Measurements from ENCODE around the gene ERG28. TPM values are rescaled to one million over a fixed set of nuclear protein-coding genes. Genes with fewer than 3 reads are reported as not detected.

The ERG28 gene
- total and polyA plus RNA-seq, 3 experiments from 2014 or later: 18.5 to 31.4 (median 18.8) TPM

- peak overlapping the region in 1 of 8 donors; percentile 51 for H3K27ac Mint-ChIP-seq
- Histone ChIP-seq H3K9me3 (ENCODE audit: low read length) (no peaks in the 10 kb centered on the region), H3K27me3 (ENCODE audit: insufficient read depth, low read length, poor library complexity, severe bottlenecking) (no peaks in the 10 kb centered on the region), H3K36me3 (ENCODE audit: insufficient read depth, low read length) (no peaks in the 10 kb centered on the region), H3K27ac (ENCODE audit: low read depth, low read length) (no peak overlapping the region), H3K4me1 (ENCODE audit: insufficient read depth, low read length) (no peaks in the 10 kb centered on the region), H3K4me3 (ENCODE audit: low read length) (no peak overlapping the region)
- H3K4me3 Mint-ChIP-seq: no peak overlapping the region
- CTCF ChIA-PET: no interaction called here
- POLR2A ChIA-PET: no interaction called here
- no peak for DNase-seq
- no peaks in the 10 kb centered on the region for H3K27me3 Mint-ChIP-seq
- peaks cover 0 to 9% (median 4%) of the 10 kb centered on the region in 3 donors for H3K36me3 Mint-ChIP-seq
- H3K4me1 Mint-ChIP-seq: no peaks in the 10 kb centered on the region
- no peaks in the 10 kb centered on the region for H3K9me3 Mint-ChIP-seq
Measured at GRCh38 chr14:75615200-75615599, 45.5 kb downstream of the ERG28 start.

- no peaks in the 10 kb centered on the region for H3K9me3 ChIP-seq (ENCODE audit: low read length)
- no peaks in the 10 kb centered on the region for H3K4me1 Mint-ChIP-seq
- no peak overlapping the region for H3K27ac ChIP-seq (ENCODE audit: low read depth, low read length)
- peaks cover 0 to 13% (median 8%) of the 10 kb centered on the region in 3 donors for H3K36me3 Mint-ChIP-seq
- H3K36me3 ChIP-seq (ENCODE audit: insufficient read depth, low read length): no peaks in the 10 kb centered on the region
- ChIA-PET CTCF (interaction anchor here (1.6 kb wide), 1 partner anchor 11 kb away, joined by 4 read pairs; no protein-coding TSS in a partner anchor), POLR2A (no interaction called here)
- no peaks in the 10 kb centered on the region for H3K27me3 Mint-ChIP-seq
- H3K27ac Mint-ChIP-seq: no peak overlapping the region
- DNase-seq: no peak
- no peaks in the 10 kb centered on the region for H3K27me3 ChIP-seq (ENCODE audit: insufficient read depth, low read length, poor library complexity, severe bottlenecking)
- H3K4me3 ChIP-seq (ENCODE audit: low read length): no peak overlapping the region
- no peaks in the 10 kb centered on the region for H3K9me3 Mint-ChIP-seq
- H3K4me1 ChIP-seq (ENCODE audit: insufficient read depth, low read length): no peaks in the 10 kb centered on the region
- H3K4me3 Mint-ChIP-seq: no peak overlapping the region
Measured at GRCh38 chr14:75614179-75614578, 46.5 kb downstream of the ERG28 start.

GRCh38 chr14:75612157-75612556, 48.5 kb downstream of the ERG28 start:
- Histone ChIP-seq H3K4me1 (ENCODE audit: insufficient read depth, low read length) (no peaks in the 10 kb centered on the region), H3K4me3 (ENCODE audit: low read length) (no peak overlapping the region), H3K36me3 (ENCODE audit: insufficient read depth, low read length) (no peaks in the 10 kb centered on the region), H3K27ac (ENCODE audit: low read depth, low read length) (no peak overlapping the region), H3K9me3 (ENCODE audit: low read length) (no peaks in the 10 kb centered on the region), H3K27me3 (ENCODE audit: insufficient read depth, low read length, poor library complexity, severe bottlenecking) (no peaks in the 10 kb centered on the region)
- Mint-ChIP-seq H3K4me1 (no peaks in the 10 kb centered on the region), H3K27ac (no peak overlapping the region), H3K4me3 (no peak overlapping the region), H3K9me3 (peaks cover 0 to 13% (median 5%) of the 10 kb centered on the region in 5 donors), H3K36me3 (peaks cover 0 to 32% (median 8%) of the 10 kb centered on the region in 3 donors), H3K27me3 (no peaks in the 10 kb centered on the region)
- POLR2A ChIA-PET: no interaction called here
- DNase-seq: no peak
- CTCF ChIA-PET: no interaction called here

GRCh38 chr14:75610834-75611233, 49.8 kb downstream of the ERG28 start:
- Histone ChIP-seq H3K4me1 (ENCODE audit: insufficient read depth, low read length) (no peaks in the 10 kb centered on the region), H3K36me3 (ENCODE audit: insufficient read depth, low read length) (no peaks in the 10 kb centered on the region), H3K27ac (ENCODE audit: low read depth, low read length) (no peak overlapping the region), H3K27me3 (ENCODE audit: insufficient read depth, low read length, poor library complexity, severe bottlenecking) (no peaks in the 10 kb centered on the region), H3K4me3 (ENCODE audit: low read length) (no peak overlapping the region), H3K9me3 (ENCODE audit: low read length) (no peaks in the 10 kb centered on the region)
- no peaks in the 10 kb centered on the region for H3K4me1 Mint-ChIP-seq
- DNase-seq: no peak
- no peak overlapping the region for H3K27ac Mint-ChIP-seq
- peaks cover 0 to 32% (median 6%) of the 10 kb centered on the region in 3 donors for H3K36me3 Mint-ChIP-seq
- no peaks in the 10 kb centered on the region for H3K27me3 Mint-ChIP-seq
- no peak overlapping the region for H3K4me3 Mint-ChIP-seq
- CTCF ChIA-PET: interaction anchor here (1.6 kb wide), 1 partner anchor 122 kb away, joined by 3 read pairs; no protein-coding TSS in a partner anchor
- POLR2A ChIA-PET: no interaction called here
- peaks cover 0 to 13% (median 5%) of the 10 kb centered on the region in 5 donors for H3K9me3 Mint-ChIP-seq

- no peak overlapping the region for H3K4me3 Mint-ChIP-seq
- H3K4me1 ChIP-seq (ENCODE audit: insufficient read depth, low read length): no peaks in the 10 kb centered on the region
- no peaks in the 10 kb centered on the region for H3K27me3 Mint-ChIP-seq
- H3K27me3 ChIP-seq (ENCODE audit: insufficient read depth, low read length, poor library complexity, severe bottlenecking): no peaks in the 10 kb centered on the region
- no peak for DNase-seq
- no peaks in the 10 kb centered on the region for H3K36me3 ChIP-seq (ENCODE audit: insufficient read depth, low read length)
- peaks cover 0 to 32% (median 6%) of the 10 kb centered on the region in 3 donors for H3K36me3 Mint-ChIP-seq
- peaks cover 0 to 13% (median 5%) of the 10 kb centered on the region in 5 donors for H3K9me3 Mint-ChIP-seq
- H3K4me3 ChIP-seq (ENCODE audit: low read length): no peak overlapping the region
- no peaks in the 10 kb centered on the region for H3K9me3 ChIP-seq (ENCODE audit: low read length)
- no peak overlapping the region for H3K27ac ChIP-seq (ENCODE audit: low read depth, low read length)
- CTCF ChIA-PET: interaction anchor here (1.6 kb wide), 1 partner anchor 121 kb away, joined by 3 read pairs; no protein-coding TSS in a partner anchor
- POLR2A ChIA-PET: no interaction called here
- no peak overlapping the region for H3K27ac Mint-ChIP-seq
- H3K4me1 Mint-ChIP-seq: no peaks in the 10 kb centered on the region
Measured at GRCh38 chr14:75609606-75610475, 50.8 kb downstream of the ERG28 start.

- H3K27ac Mint-ChIP-seq: no peak overlapping the region
- ChIA-PET CTCF (no interaction called here), POLR2A (no interaction called here)
- Histone ChIP-seq H3K4me1 (ENCODE audit: insufficient read depth, low read length) (no peaks in the 10 kb centered on the region), H3K27me3 (ENCODE audit: insufficient read depth, low read length, poor library complexity, severe bottlenecking) (no peaks in the 10 kb centered on the region), H3K4me3 (ENCODE audit: low read length) (no peak overlapping the region), H3K9me3 (ENCODE audit: low read length) (no peaks in the 10 kb centered on the region), H3K27ac (ENCODE audit: low read depth, low read length) (no peak overlapping the region), H3K36me3 (ENCODE audit: insufficient read depth, low read length) (no peaks in the 10 kb centered on the region)
- H3K4me1 Mint-ChIP-seq: no peaks in the 10 kb centered on the region
- peaks cover 0 to 13% (median 5%) of the 10 kb centered on the region in 5 donors for H3K9me3 Mint-ChIP-seq
- H3K4me3 Mint-ChIP-seq: no peak overlapping the region
- DNase-seq: no peak
- H3K36me3 Mint-ChIP-seq: peaks cover 0 to 27% (median 6%) of the 10 kb centered on the region in 3 donors
- no peaks in the 10 kb centered on the region for H3K27me3 Mint-ChIP-seq
Measured at GRCh38 chr14:75609116-75609515, 51.6 kb downstream of the ERG28 start.

GRCh38 chr14:75607842-75608640, 52.6 kb downstream of the ERG28 start:
- H3K27me3 ChIP-seq (ENCODE audit: insufficient read depth, low read length, poor library complexity, severe bottlenecking): no peaks in the 10 kb centered on the region
- H3K4me1 Mint-ChIP-seq: no peaks in the 10 kb centered on the region
- H3K36me3 ChIP-seq (ENCODE audit: insufficient read depth, low read length): no peaks in the 10 kb centered on the region
- no peaks in the 10 kb centered on the region for H3K4me1 ChIP-seq (ENCODE audit: insufficient read depth, low read length)
- H3K4me3 Mint-ChIP-seq: no peak overlapping the region
- H3K27ac Mint-ChIP-seq: no peak overlapping the region
- DNase-seq: no peak
- ChIA-PET POLR2A (no interaction called here), CTCF (no interaction called here)
- no peak overlapping the region for H3K4me3 ChIP-seq (ENCODE audit: low read length)
- peaks cover 0 to 24% (median 6%) of the 10 kb centered on the region in 3 donors for H3K36me3 Mint-ChIP-seq
- H3K9me3 ChIP-seq (ENCODE audit: low read length): no peaks in the 10 kb centered on the region
- peaks cover 0 to 13% (median 5%) of the 10 kb centered on the region in 5 donors for H3K9me3 Mint-ChIP-seq
- no peak overlapping the region for H3K27ac ChIP-seq (ENCODE audit: low read depth, low read length)
- H3K27me3 Mint-ChIP-seq: peaks cover 0 to 1% of the 10 kb centered on the region in 2 donors

GRCh38 chr14:75607044-75607443, 53.6 kb downstream of the ERG28 start:
- no peaks in the 10 kb centered on the region for H3K4me1 ChIP-seq (ENCODE audit: insufficient read depth, low read length)
- no peak for DNase-seq
- H3K27me3 ChIP-seq (ENCODE audit: insufficient read depth, low read length, poor library complexity, severe bottlenecking): no peaks in the 10 kb centered on the region
- no peaks in the 10 kb centered on the region for H3K36me3 ChIP-seq (ENCODE audit: insufficient read depth, low read length)
- Mint-ChIP-seq H3K27me3 (peaks cover 0 to 1% of the 10 kb centered on the region in 2 donors), H3K4me3 (no peak overlapping the region), H3K4me1 (no peaks in the 10 kb centered on the region), H3K36me3 (peaks cover 0 to 24% (median 6%) of the 10 kb centered on the region in 3 donors), H3K27ac (no peak overlapping the region), H3K9me3 (peaks cover 0 to 13% (median 5%) of the 10 kb centered on the region in 5 donors)
- POLR2A ChIA-PET: no interaction called here
- H3K27ac ChIP-seq (ENCODE audit: low read depth, low read length): no peak overlapping the region
- no peaks in the 10 kb centered on the region for H3K9me3 ChIP-seq (ENCODE audit: low read length)
- no peak overlapping the region for H3K4me3 ChIP-seq (ENCODE audit: low read length)
- CTCF ChIA-PET: no interaction called here
